HFF-Myc (cell line): Measurements from ENCODE around the gene LTK.

Source experiments
- DNase-seq: peaks from one replicate; pipeline ENCODE4 v3.0.0-alpha.2; 2011; ENCODE audit warnings: low read depth; ENCODE audit errors: extremely low read depth
- H3K4me3 ChIP-seq: replicated peaks from 2 replicates; pipeline ENCODE4 v1.5.1; 2011; ENCODE audit warnings: low read depth, mild to moderate bottlenecking, control low read depth, low read length
- CTCF ChIP-seq: IDR thresholded peaks from 2 replicates; pipeline ENCODE4 v1.5.1; 2012; ENCODE audit warnings: mild to moderate bottlenecking, low read depth, low read length, control low read depth; ENCODE audit errors: missing control alignments

LTK gene

GRCh38 chr15:41501191-41501917 lies 12.3 kb downstream of the LTK start:
- no peak for TF ChIP-seq CTCF
- DNase-seq: no peak
- H3K4me3 ChIP-seq: no peak overlapping the region

GRCh38 chr15:41499109-41499851 lies 14.3 kb downstream of the LTK start:
- DNase-seq: no peak
- H3K4me3 ChIP-seq: no peak overlapping the region
- no peak for TF ChIP-seq CTCF

GRCh38 chr15:41498657-41499056 lies 15.0 kb downstream of the LTK start:
- TF ChIP-seq CTCF: no peak
- no peak for DNase-seq
- no peak overlapping the region for H3K4me3 ChIP-seq

- no peak for DNase-seq
- no peak for TF ChIP-seq CTCF
- no peak overlapping the region for H3K4me3 ChIP-seq
Measured at GRCh38 chr15:41495736-41496599, 17.7 kb downstream of the LTK start.

- peak overlapping the region; percentile 34 for H3K4me3 ChIP-seq
- no peak for TF ChIP-seq CTCF
- no peak for DNase-seq
Measured at GRCh38 chr15:41494922-41495735, 18.5 kb downstream of the LTK start.
